Bronchial epithelial cell (primary cell): ENCODE measurements around the gene BTN2A1. TPM values are rescaled to one million over a fixed set of nuclear protein-coding genes. Genes with fewer than 3 reads are reported as not detected.

ENCODE experiments used
- DNase-seq: peaks from one replicate; pipeline ENCODE4 v3.0.0-alpha.2; 2010; ENCODE audit warnings: low read depth
- FAIRE-seq: peaks from 2 replicates; lab custom pipeline; 2011; peaks lifted over from hg19 to GRCh38; lab: Jason Lieb, UNC
- H3K27me3 ChIP-seq: 2 replicates; pipeline ENCODE4 v1.5.1; 2011; ENCODE audit warnings: low read length; ENCODE audit not compliant: control insufficient read depth, insufficient read depth
- H3K36me3 ChIP-seq: 2 replicates; pipeline ENCODE4 v1.5.1; 2011; ENCODE audit warnings: low read length; ENCODE audit not compliant: control insufficient read depth, insufficient read depth
- H3K4me3 ChIP-seq: 2 replicates; pipeline ENCODE4 v1.5.1; 2011; ENCODE audit warnings: mild to moderate bottlenecking, low read depth, low read length, control low read depth
- total RNA-seq: library from RNA; depleted of rRNA; stranded (reverse); fragments of >200 nt; gene quantifications from 2 replicates; pipeline ENCODE4 v1.2.1, GENCODE V29; 2014
- TF ChIP-seq, protein P1 (sequence below): IDR thresholded peaks from 2 replicates; pipeline ENCODE4 v1.5.1; 2011; ENCODE audit warnings: mild to moderate bottlenecking, moderate library complexity, low read length, control low read depth, inconsistent platforms; ENCODE audit not compliant: insufficient read depth, severe bottlenecking

The BTN2A1 gene
- total RNA-seq, 1 donor from 2014 or later, result 5.3 TPM

DNA sequence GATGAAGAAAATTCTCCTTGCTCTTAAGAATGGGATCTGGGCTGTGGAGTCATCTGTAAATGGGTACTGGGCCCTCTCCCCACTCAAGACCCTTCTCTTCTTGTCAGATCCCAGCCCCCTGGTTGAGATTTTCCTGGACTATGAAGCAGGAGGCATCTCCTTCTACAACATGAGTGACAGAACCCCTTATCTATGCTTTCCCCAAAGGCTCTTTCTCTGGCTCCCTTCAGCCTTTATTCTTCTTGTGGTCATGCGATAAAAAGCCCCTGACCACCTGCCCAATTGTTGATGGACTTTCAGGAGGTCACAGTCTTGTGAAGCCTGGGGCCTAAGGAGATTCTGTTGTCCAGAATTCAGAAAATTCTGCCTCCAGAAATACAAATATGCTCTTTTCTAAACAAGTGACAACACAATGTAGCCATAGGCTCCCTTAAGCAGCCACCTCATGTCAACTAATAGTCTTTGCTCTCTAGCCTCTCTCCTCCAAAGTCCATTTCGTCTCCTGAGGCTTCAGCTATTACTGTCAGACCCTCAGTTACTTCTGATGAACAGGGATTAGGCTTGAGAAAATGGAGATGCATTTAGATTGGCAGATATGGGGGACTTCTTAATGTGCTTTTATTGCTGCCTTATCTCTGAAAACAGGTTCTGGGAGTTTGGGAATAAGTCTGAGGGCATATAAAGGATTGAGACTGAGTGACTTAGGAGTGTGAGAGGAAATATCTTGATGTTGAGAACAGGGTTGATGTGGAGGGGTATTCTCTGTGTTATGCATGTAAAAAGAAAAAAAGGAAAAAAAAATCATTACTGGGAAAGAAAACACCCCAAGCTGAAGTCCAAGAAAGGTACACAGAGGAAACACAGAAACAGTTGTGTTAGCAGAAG is 20.6 kb downstream of the BTN2A1 start:
- Histone ChIP-seq H3K4me3 (no peak overlapping the region), H3K36me3 (no peaks in the 10 kb centered on the region), H3K27me3 (no peaks in the 10 kb centered on the region)
- FAIRE-seq, result no peak
- DNase-seq, result no peak
- TF ChIP-seq, protein P1, sequence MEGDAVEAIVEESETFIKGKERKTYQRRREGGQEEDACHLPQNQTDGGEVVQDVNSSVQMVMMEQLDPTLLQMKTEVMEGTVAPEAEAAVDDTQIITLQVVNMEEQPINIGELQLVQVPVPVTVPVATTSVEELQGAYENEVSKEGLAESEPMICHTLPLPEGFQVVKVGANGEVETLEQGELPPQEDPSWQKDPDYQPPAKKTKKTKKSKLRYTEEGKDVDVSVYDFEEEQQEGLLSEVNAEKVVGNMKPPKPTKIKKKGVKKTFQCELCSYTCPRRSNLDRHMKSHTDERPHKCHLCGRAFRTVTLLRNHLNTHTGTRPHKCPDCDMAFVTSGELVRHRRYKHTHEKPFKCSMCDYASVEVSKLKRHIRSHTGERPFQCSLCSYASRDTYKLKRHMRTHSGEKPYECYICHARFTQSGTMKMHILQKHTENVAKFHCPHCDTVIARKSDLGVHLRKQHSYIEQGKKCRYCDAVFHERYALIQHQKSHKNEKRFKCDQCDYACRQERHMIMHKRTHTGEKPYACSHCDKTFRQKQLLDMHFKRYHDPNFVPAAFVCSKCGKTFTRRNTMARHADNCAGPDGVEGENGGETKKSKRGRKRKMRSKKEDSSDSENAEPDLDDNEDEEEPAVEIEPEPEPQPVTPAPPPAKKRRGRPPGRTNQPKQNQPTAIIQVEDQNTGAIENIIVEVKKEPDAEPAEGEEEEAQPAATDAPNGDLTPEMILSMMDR, result no peak

DNA sequence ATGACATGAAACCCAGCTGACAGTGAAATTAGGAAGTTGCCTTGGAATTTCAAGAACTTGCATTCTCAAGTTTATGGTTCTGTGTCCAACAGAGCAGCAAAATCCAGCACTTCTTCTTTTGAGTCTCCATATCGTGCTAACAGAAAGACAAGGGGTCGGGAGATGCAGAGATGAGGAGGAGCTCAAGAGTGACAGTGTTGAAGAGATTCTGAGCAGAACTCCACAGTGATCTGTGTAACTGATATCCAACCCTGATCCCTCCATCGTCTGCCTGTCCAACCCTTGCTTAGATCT is 21.2 kb downstream of the BTN2A1 start:
- no peak for FAIRE-seq
- H3K36me3 ChIP-seq, result no peaks in the 10 kb centered on the region
- no peak overlapping the region for H3K4me3 ChIP-seq
- DNase-seq, result no peak
- H3K27me3 ChIP-seq, result no peaks in the 10 kb centered on the region
- TF ChIP-seq, protein P1, result no peak

DNA sequence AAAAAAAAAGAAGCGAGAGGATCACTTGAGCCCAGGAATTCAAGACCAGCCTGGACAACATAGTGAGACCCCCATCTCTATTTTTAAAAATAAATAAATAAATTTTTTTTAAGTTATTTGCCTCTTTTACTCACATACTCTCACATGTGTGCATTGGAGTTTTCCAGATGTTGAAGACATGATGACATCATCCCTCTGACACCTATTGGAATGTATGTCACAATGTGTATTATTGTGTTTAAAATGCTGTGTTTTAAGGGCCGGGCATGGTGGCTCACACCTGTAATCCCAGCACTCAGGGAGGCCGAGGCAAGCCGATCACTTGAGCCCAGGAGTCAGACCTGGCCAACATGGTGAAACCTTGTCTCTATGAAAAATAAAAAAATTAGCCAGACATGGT is 24.6 kb downstream of the BTN2A1 start:
- H3K36me3 ChIP-seq, result no peaks in the 10 kb centered on the region
- TF ChIP-seq, protein P1, result no peak
- no peak for DNase-seq
- no peak overlapping the region for H3K4me3 ChIP-seq
- no peaks in the 10 kb centered on the region for H3K27me3 ChIP-seq
- FAIRE-seq, result no peak

DNA sequence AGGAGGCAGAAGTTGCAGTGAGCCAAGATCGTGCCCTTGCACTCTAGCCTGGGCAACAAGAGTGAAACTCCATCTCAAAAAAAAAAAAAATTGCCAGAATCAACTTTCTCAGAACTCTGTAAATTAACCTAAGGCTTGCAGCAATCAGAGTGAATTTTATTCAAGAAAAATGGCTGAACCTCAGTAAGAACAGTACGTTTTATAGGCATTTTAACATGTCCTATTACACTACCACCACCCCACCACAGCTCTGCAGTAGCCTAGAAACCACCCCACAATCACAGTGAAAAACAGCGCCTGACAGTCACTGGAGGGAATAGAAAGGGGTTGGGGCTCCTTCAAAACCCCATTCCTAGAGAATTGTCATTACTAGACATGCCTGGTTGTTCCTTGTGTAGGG is 26.0 kb downstream of the BTN2A1 start:
- TF ChIP-seq, protein P1, result no peak
- H3K4me3 ChIP-seq, result no peak overlapping the region
- H3K36me3 ChIP-seq, result no peaks in the 10 kb centered on the region
- no peak for DNase-seq
- no peaks in the 10 kb centered on the region for H3K27me3 ChIP-seq
- FAIRE-seq, result no peak

DNA sequence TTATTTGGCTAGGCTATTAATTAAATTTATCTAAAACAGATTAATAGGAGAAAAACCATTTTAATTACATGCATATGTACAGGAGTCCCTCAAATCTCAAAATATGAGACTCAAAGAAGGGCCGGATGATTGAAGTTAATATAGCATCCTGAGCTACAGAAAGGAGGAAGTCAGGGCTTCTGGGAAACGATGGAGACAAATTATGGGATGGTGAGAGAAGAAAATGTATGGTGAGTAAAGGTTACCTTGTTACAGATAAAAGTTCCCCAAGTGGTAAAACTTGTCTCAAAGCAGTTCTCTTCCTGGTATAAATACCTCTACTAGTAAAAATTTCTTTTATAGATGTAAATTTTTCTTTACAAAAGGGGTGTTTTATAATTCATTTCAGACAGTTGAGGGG is 26.4 kb downstream of the BTN2A1 start:
- FAIRE-seq, result no peak
- H3K27me3 ChIP-seq, result no peaks in the 10 kb centered on the region
- H3K4me3 ChIP-seq, result no peak overlapping the region
- H3K36me3 ChIP-seq, result no peaks in the 10 kb centered on the region
- TF ChIP-seq, protein P1, result no peak
- DNase-seq, result no peak

DNA sequence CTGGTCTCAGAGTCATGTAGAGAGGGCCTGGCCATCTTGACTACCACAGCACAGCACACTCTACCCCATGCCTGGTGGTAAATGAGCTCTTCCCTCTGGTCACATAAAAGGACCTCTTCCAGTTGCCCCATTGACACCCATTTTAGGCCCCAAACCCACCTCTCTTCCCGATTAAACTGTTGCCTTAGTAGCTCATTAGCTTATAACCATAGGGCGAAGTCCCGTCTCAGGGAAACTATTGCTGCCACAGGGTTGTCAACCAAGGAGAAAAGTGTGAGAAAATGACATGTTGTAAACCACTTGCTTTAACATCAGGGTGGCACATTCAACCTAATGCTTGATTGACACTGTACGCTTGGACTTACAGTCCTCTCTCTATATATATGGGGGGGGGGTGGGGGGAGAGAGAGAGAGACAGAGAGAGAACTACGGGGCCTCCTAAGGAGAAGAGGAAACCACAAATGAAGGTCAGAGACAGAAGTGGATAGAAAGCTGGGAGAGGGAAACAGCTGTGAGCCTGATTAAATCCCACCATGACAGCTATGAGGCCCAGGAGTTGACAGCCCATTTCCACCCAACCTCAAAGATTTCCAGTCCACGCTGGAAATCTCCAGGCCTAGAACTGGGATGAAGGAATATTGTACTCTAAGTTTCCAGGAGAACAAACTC is 27.5 kb downstream of the BTN2A1 start:
- Histone ChIP-seq H3K4me3 (no peak overlapping the region), H3K27me3 (no peaks in the 10 kb centered on the region), H3K36me3 (no peaks in the 10 kb centered on the region)
- FAIRE-seq, result no peak
- TF ChIP-seq, protein P1, result no peak
- DNase-seq, result no peak
